ENCODE data around the gene NOVA1. TPM values are rescaled to one million over a fixed set of nuclear protein-coding genes. Genes with fewer than 3 reads are reported as not detected.

Gene NOVA1
- total and polyA plus RNA-seq, 2 of the 4 experiments (the other 2 are of a cell fraction) = 0.90 to 3.0 TPM

- no peak overlapping the region for H3K56ac ChIP-seq (ENCODE audit: extremely low read depth, insufficient read depth, low read length)
- no peak overlapping the region for H3K4ac ChIP-seq (ENCODE audit: low read depth, low read length)
- H3K4me3 ChIP-seq (ENCODE audit: insufficient read depth, low read depth, low read length) = no peak overlapping the region
- no peak overlapping the region for H3K18ac ChIP-seq (ENCODE audit: low read depth, low read length)
- intact Hi-C loops (cut with micrococcal nuclease) (no loop called here), dilution Hi-C loops (cut with HindIII; ENCODE audit: low sequenced_read_pairs, unreplicated experiment) (no loop called here), in situ Hi-C loops (cut with MboI; ENCODE audit: low sequenced_read_pairs) (no loop called here)
- no CpG with 5 or more reads among the region's 1 CpG for WGBS, 2 experiments (ENCODE audit: extremely low coverage in 2 of 2, insufficient read length in 1 of 2)
- no peak overlapping the region for H2AK5ac ChIP-seq (ENCODE audit: low read depth, low read length)
- no peaks in the 10 kb centered on the region for H3K9me1 ChIP-seq (ENCODE audit: insufficient read depth, low read length)
- TF ChIP-seq CEBPB (IDR thresholded peaks at IDR 0.05; ENCODE audit: low read depth, low read length) (no peak), RCOR1 (IDR thresholded peaks at IDR 0.05; ENCODE audit: insufficient replicate concordance, low read length) (no peak), CTCF (conservative IDR thresholded peaks at IDR 0.05; ENCODE audit: low read depth, low read length) (no peak), SMC3 (IDR thresholded peaks at IDR 0.05; ENCODE audit: low read depth, low read length) (no peak), ELK1 (IDR thresholded peaks at IDR 0.05; ENCODE audit: borderline replicate concordance, low read depth, low read length) (no peak), NFE2L2 (IDR thresholded peaks at IDR 0.05; ENCODE audit: low read depth, low read length) (no peak), RFX5 (IDR thresholded peaks at IDR 0.05; ENCODE audit: low read depth, low read length) (no peak), USF2 (IDR thresholded peaks at IDR 0.05; ENCODE audit: low read depth, low read length) (no peak), MXI1 (IDR thresholded peaks at IDR 0.05; ENCODE audit: borderline replicate concordance, low read depth, low read length) (no peak), POLR2A (IDR thresholded peaks at IDR 0.05; ENCODE audit: low read depth, low read length) (no peak), MAZ (IDR thresholded peaks at IDR 0.05; ENCODE audit: borderline replicate concordance, low read depth, low read length) (no peak), RAD21 (IDR thresholded peaks at IDR 0.05; ENCODE audit: low read length) (no peak), CHD1 (IDR thresholded peaks at IDR 0.05; ENCODE audit: low read depth, low read length) (no peak), BHLHE40 (IDR thresholded peaks at IDR 0.05; ENCODE audit: low read depth, low read length) (no peak), MAFK (IDR thresholded peaks at IDR 0.05; ENCODE audit: low read depth, low read length) (no peak), FOS (IDR thresholded peaks at IDR 0.05; ENCODE audit: low read depth, low read length) (no peak)
- CTCF ChIA-PET = no interaction called here
- H4K20me1 ChIP-seq (ENCODE audit: insufficient read depth, low read length) = no peaks in the 10 kb centered on the region
- H4K8ac ChIP-seq (ENCODE audit: low read depth in 2 of 2, low read length in 2 of 2) = no peak overlapping the region
- no peaks in the 10 kb centered on the region for H3K27me3 ChIP-seq (ENCODE audit: control insufficient read depth, insufficient read depth, low read length)
- H2AK9ac ChIP-seq (replicated peaks; ENCODE audit: low read depth, low read length, poor library complexity) = no peak overlapping the region
- H2BK20ac ChIP-seq (ENCODE audit: low read depth, low read length) = no peak overlapping the region
- H3K4me2 ChIP-seq (ENCODE audit: low read depth, low read length) = no peak overlapping the region
- no peak overlapping the region for H2BK120ac ChIP-seq (ENCODE audit: low read depth, low read length)
- H3K36me3 ChIP-seq (ENCODE audit: control insufficient read depth, insufficient read depth, low read length) = no peaks in the 10 kb centered on the region
- no peak overlapping the region for H3K14ac ChIP-seq (replicated peaks; ENCODE audit: low read depth, low read length)
- H4K91ac ChIP-seq (ENCODE audit: insufficient read depth, low read depth, low read length) = no peak overlapping the region
- no peaks in the 10 kb centered on the region for H3K4me1 ChIP-seq (ENCODE audit: control insufficient read depth, insufficient read depth, low read length)
- no peak overlapping the region for H3K23ac ChIP-seq (ENCODE audit: low read depth, low read length)
- no peak overlapping the region for H2BK15ac ChIP-seq (ENCODE audit: low read depth, low read length)
- POLR2A ChIA-PET (ENCODE audit: unreplicated experiment) = no interaction called here
- no peak overlapping the region for H2BK5ac ChIP-seq (ENCODE audit: low read depth, low read length, poor library complexity, severe bottlenecking)
- no peaks in the 10 kb centered on the region for H3K9me3 ChIP-seq (ENCODE audit: control insufficient read depth, insufficient read depth, low read length)
- BruUV-seq (replicated peaks) = no TSS peak
- ATAC-seq (ENCODE audit: low read depth) (no peak), DNase-seq (no peak)
- no peak overlapping the region for H2AFZ ChIP-seq (replicated peaks; ENCODE audit: low read length, poor library complexity)
- no peaks in the 10 kb centered on the region for H3K79me1 ChIP-seq (ENCODE audit: low read depth in 1 of 2, low read length in 2 of 2)
- no peak overlapping the region for H4K5ac ChIP-seq (ENCODE audit: low read depth, low read length)
- no peak overlapping the region for H3K9ac ChIP-seq (ENCODE audit: low read depth, low read length)
- no peak overlapping the region for H3K27ac ChIP-seq (ENCODE audit: insufficient read depth, low read length)
These were observed 59.7 kb downstream of the NOVA1 start for GRCh38 chr14:26538176-26538575.
